ENCODE data around the gene SNORC. TPM values are rescaled to one million over a fixed set of nuclear protein-coding genes. Genes with fewer than 3 reads are reported as not detected.

The SNORC gene
- polyA plus RNA-seq, 2 donors = 1.0 to 2.4 TPM

Other genes with a start within 250 kb of the SNORC start
- gene EFHD1, start 236.7 kb upstream of the SNORC start, polyA plus RNA-seq = 1 to 10 TPM; 1.3 to 3.9 TPM
- 10 to 100 TPM; 10.9 to 11.0 TPM for gene GIGYF2, start 172.9 kb upstream of the SNORC start, polyA plus RNA-seq
- not detected for gene KCNJ13, start 93.7 kb upstream of the SNORC start, polyA plus RNA-seq
- 10 to 100 TPM in 1 of 2 donors, 1 to 10 TPM in 1; 8.4 to 11.4 TPM for gene NGEF, start 143.0 kb downstream of the SNORC start, polyA plus RNA-seq
- not detected for gene NEU2, start 162.4 kb downstream of the SNORC start, polyA plus RNA-seq
- gene INPP5D, start 190.1 kb downstream of the SNORC start, polyA plus RNA-seq = 1 to 10 TPM; 3.4 to 5.6 TPM

All from esophagus (tissue), 2 donors.